Colonic mucosa (tissue), 4 donors: ENCODE data around the gene TMEM145. TPM values are rescaled to one million over a fixed set of nuclear protein-coding genes. Genes with fewer than 3 reads are reported as not detected.
A peak's percentile ranks its signal among the peaks of the same experiment; 100 is the strongest.

ENCODE experiments used
- DNase-seq: peaks from one replicate; pipeline ENCODE4 v3.0.0-alpha.2; 2020
- H3K27ac ChIP-seq: fragments of 200-600 bp; one replicate; pipeline ENCODE4 v1.8.0; 2021
- H3K27me3 ChIP-seq: fragments of 200-600 bp; one replicate; pipeline ENCODE4 v1.8.0; 2021
- H3K36me3 ChIP-seq: fragments of 200-600 bp; one replicate; pipeline ENCODE4 v1.8.0; 2021
- H3K4me1 ChIP-seq: fragments of 200-600 bp; one replicate; pipeline ENCODE4 v1.8.0; 2021; ENCODE audit warnings: mild to moderate bottlenecking
- H3K4me3 ChIP-seq: fragments of 200-600 bp; one replicate; pipeline ENCODE4 v1.8.0; 2021
- H3K9ac ChIP-seq, 2 donors: one replicate each; pipeline ENCODE4 v1.7.0; 2013; ENCODE audit warnings: control low read depth in 2 of 2, low read depth in 2 of 2, low read length in 2 of 2
- H3K9me3 ChIP-seq: fragments of 200-600 bp; one replicate; pipeline ENCODE4 v1.8.0; 2021
- CTCF ChIP-seq: fragments of 200-600 bp; IDR thresholded peaks from one replicate; pipeline ENCODE4 v1.8.0; 2022; ENCODE audit warnings: antibody characterized with exemption, mild to moderate bottlenecking
- intact Hi-C: fragments of 100-400 bp; cut with DNase I; formaldehyde crosslinking; loops from one replicate; pipeline ENCODE4 v1.14.1; 2022
- total RNA-seq, 2 donors: library from RNA; stranded (reverse); fragmentation: NEBNext Ultra II Directional in 1 of 2; extraction: Animal tissue kit (Norgen Biotek cat#: 25700) in 1 of 2; gene quantifications; one replicate each; pipeline ENCODE4 v1.2.1, GENCODE V29; 2021
- donor health status: healthy.
- donor health status: DM: no; HTN: no; CAD: no.
- donor health status: DM: no; HTN: no; CAD: no.

Gene TMEM145
- total RNA-seq, 2 donors from 2014 or later: 0.24 to 0.94 TPM

DNA sequence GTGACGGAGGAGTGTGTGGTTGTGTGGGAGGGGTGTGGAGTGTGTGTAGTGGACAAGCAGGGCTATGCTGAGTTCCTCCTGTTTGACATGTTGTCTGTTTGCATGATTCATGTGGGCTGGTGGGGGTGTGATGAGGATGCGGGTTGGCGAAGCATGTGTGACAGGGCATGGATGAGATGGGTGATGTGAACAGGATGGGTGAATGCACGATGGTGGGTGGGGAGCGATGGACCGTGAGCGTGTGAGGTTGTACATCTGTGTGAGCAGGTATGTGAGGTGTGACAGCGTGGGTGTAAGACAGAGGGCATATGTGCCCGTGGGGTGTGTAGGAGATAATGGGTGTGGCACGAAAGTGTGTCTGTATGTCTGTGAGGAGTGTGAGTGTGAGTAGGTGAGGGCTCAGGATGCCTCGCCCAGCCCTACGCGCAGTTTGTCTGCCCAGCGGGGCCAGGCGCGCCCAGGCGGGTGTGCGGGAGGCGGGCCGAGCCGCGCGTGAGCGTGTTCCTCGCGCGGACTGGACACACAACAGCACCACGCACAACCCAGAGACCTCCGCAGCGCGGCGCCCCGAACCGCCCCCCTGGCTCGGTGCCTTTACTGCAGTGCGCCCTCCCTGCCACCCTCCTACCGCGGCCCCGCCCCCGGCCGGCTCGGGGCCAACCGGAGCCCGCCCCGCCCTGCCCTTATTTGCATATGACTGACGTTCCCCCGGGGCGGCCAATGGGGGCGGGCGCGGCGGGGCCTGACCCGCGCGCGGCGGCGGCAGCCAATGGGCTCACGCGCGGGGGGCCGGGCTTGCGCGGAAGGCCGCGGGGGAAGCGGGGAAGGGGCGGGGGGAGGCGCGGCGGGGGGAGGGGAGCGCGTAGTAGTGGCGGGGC is 29.7 kb upstream of the TMEM145 start:
- H3K4me3 ChIP-seq: peak overlapping the region; percentile 45
- H3K27ac ChIP-seq: peak overlapping the region; percentile 92
- no peak for TF ChIP-seq CTCF
- peak overlapping the region; percentile 68 to 87 for H3K9ac ChIP-seq
- intact Hi-C loops: no loop called here
- no peaks in the 10 kb centered on the region for H3K27me3 ChIP-seq
- H3K9me3 ChIP-seq: no peaks in the 10 kb centered on the region
- no peaks in the 10 kb centered on the region for H3K36me3 ChIP-seq
- peaks cover 35% of the 10 kb centered on the region for H3K4me1 ChIP-seq
- peak; percentile 97 for DNase-seq

DNA sequence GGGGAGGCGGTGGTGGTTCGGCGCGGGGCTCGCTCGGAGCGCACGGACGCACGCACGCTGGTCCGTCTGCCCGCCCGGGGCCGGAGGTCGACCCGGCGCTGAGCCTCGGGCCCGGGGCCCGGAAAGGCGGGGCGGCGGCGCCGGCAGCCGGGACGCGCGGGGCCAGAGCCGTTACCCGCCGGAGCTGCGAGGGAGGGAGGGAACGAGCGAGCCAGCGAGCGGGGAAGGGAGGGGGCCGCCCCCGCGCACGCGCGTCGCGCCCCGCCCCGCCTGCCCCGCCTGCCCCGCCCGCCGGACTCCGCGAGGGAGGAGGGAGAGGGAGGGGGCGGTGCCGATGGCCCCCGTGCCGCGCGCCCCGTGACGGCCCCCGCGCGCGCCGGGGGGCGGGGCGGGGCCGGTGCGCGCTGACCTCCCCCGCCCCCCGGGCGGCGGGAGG is 29.0 kb upstream of the TMEM145 start:
- DNase-seq: peak; percentile 72
- H3K4me1 ChIP-seq: peaks cover 32% of the 10 kb centered on the region
- peak overlapping the region; percentile 67 for H3K27ac ChIP-seq
- H3K36me3 ChIP-seq: no peaks in the 10 kb centered on the region
- intact Hi-C loops: no loop called here
- H3K9me3 ChIP-seq: no peaks in the 10 kb centered on the region
- H3K27me3 ChIP-seq: no peaks in the 10 kb centered on the region
- TF ChIP-seq CTCF: no peak
- H3K9ac ChIP-seq: peak overlapping the region in 1 of 2 donors; percentile 66
- no peak overlapping the region for H3K4me3 ChIP-seq

DNA sequence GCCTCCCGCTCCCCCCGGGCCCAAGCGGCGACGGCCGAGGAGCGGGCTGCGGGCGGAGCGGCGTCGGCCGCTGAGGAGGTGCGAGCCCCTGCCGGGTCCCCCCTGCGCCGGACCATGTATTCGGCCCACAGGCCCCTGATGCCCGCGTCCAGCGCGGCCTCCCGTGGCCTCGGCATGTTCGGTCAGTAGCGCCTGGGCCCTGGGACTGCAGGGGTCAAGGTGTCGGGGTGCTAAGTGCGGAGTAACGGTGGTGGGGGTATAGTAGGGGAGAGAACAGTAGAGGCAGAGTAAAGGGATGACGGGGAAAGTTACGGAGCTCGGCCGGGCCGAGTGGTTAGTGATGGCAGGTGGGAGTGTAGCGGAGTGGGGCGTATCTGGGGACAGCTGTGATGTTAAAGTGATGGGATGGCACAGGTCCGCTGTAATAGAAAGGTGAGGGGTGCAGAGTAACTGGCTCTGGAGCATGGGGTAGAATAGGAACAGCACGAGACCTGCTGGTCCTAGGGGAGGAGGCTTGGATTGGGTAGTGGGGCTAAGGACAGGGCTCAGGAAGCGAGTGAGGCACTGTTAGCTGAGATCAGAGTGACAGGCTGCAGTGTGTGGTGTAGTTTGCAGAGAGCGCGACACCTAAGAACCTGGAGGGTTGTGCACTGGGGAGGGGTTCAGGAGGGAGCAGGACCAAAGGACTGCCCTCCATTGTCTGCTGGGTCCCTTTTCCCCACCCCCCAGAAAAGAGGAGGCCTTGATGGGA is 28.3 kb upstream of the TMEM145 start:
- Histone ChIP-seq H3K36me3 (peaks cover 6% of the 10 kb centered on the region), H3K27me3 (no peaks in the 10 kb centered on the region), H3K9ac (peak overlapping the region; percentile 28 to 87), H3K4me3 (peak overlapping the region; percentile 47), H3K27ac (peak overlapping the region; percentile 36), H3K9me3 (no peaks in the 10 kb centered on the region), H3K4me1 (peaks cover 27% of the 10 kb centered on the region)
- intact Hi-C loops: no loop called here
- no peak for DNase-seq
- TF ChIP-seq CTCF: no peak

DNA sequence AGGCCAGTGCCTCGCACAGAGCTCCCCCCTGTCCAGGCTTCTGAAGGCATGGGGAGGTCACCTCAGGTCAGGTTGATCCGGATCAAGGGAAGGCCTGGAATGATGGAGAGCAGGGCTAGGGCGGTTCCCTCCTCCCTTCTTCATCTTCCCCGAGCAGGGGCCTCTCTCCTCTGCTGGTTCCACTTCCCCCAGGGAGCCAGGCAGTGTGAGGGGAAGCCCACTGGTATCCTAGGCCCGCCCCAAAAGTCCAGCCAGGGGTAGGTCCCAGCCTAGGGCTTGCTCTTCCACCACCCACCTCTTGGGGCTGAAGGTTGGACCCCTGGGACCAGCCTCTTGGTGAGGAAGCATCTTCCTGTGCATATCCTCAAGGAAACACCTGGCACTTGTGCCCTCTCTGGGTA is 27.6 kb upstream of the TMEM145 start:
- TF ChIP-seq CTCF: no peak
- no peak for DNase-seq
- peaks cover 27% of the 10 kb centered on the region for H3K4me1 ChIP-seq
- H3K4me3 ChIP-seq: peak overlapping the region; percentile 47
- no peak overlapping the region for H3K27ac ChIP-seq
- peaks cover 13% of the 10 kb centered on the region for H3K36me3 ChIP-seq
- H3K27me3 ChIP-seq: no peaks in the 10 kb centered on the region
- peak overlapping the region; percentile 28 to 87 for H3K9ac ChIP-seq
- intact Hi-C loops: no loop called here
- H3K9me3 ChIP-seq: no peaks in the 10 kb centered on the region

DNA sequence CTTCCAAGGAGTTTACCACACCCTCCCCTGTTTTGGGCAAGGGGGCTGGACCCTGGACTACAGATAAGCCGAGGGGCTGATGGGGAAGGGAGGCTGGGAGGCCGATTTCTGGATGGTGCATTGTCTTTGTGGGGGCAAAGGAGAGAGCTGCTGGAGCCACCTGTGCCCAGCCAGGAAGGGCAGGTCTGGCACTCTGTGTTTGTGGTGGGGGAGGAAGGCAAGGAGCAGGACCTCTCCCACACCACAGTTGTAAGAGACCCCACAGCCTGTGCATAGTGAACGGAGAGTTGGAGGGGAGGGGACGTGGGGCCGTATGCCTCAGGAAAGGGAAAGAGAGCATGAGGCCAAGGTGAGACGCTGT is 27.1 kb upstream of the TMEM145 start:
- no peak for DNase-seq
- Histone ChIP-seq H3K27ac (no peak overlapping the region), H3K36me3 (peaks cover 14% of the 10 kb centered on the region), H3K9ac (peak overlapping the region in 1 of 2 donors; percentile 28), H3K27me3 (no peaks in the 10 kb centered on the region), H3K9me3 (no peaks in the 10 kb centered on the region), H3K4me3 (no peak overlapping the region), H3K4me1 (peaks cover 27% of the 10 kb centered on the region)
- no peak for TF ChIP-seq CTCF
- intact Hi-C loops: no loop called here
